Measurements from ENCODE around the gene L3MBTL4. TPM values are rescaled to one million over a fixed set of nuclear protein-coding genes. Genes with fewer than 3 reads are reported as not detected.
"Not testable (repeated sequence)": the region's sequence is repeated elsewhere in the genome, so short reads cannot be mapped to it uniquely, and the experiment has no call there.

L3MBTL4 gene
- total RNA-seq, 1 donor from 2014 or later, result 1.3 TPM

DNA sequence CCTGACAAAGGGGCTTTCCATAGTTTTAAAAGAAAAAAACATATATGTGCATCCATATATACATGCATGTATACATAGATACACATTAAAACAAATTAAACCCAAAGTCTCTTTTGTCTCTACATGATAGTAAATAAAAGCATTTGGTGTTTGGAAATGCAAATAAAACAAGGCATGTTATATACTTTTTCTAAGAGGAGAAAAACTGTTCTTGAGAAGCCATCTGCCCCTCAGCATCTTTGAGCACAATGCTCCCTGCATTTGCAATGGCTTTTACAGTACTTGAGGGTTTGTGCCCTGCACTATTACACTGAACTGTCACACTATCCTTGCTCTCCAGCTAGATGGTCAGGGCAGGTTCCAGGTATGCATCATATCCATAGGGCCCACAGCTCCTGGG lies 210.2 kb downstream of the L3MBTL4 start:
- no peak for DNase-seq (ENCODE audit: extremely low read depth, low read depth, low spot score)

DNA sequence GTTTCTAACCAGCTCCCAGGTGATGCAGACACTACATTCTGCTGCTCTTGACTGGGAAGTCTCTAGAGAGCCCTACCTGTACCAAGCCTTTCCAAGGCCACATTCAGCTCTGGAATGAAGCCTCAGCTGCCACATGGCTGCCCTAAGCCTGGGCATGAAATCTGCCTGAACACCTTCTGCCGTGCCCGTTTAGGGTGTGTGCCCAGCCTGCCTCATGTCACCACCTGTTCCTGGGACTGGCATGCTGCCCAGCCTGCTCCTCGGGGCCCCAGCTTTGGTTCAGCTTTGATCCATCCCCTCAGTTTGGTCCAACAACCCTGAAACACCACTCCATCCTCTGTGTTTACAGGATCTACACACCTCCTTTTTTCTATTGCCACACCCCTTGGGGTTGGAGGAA lies 210.9 kb downstream of the L3MBTL4 start:
- DNase-seq (ENCODE audit: extremely low read depth, low read depth, low spot score), result no peak

GRCh38 chr18:6202861-6203260 lies 211.8 kb downstream of the L3MBTL4 start:
- no peak for DNase-seq (ENCODE audit: extremely low read depth, low read depth, low spot score)

DNA sequence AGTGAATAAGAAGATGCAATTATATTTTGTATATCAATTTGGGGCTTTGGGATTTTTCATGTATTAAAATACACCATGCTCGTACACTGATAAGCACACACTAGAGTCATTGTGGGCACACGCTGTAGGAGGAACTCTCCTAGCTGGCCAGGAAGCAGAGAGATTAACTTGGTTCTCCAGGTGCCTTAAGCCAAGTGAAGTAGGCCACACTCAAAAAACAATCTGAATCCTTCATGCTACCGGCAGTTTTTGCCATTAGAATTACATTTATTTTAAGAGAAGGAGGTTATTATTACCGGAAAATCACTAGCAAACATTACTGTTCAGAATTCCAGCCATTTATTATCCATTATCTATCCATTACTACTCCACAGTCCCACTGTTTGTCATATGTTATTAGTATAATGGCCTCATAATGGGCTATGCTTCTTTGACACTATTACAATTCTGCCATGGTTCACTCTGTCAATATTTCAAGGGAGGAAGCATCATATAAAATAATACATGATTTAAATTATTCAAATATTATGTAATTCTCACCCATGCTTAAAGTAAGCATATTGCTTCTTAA lies 214.4 kb downstream of the L3MBTL4 start:
- no peak for DNase-seq (ENCODE audit: extremely low read depth, low read depth, low spot score)

DNA sequence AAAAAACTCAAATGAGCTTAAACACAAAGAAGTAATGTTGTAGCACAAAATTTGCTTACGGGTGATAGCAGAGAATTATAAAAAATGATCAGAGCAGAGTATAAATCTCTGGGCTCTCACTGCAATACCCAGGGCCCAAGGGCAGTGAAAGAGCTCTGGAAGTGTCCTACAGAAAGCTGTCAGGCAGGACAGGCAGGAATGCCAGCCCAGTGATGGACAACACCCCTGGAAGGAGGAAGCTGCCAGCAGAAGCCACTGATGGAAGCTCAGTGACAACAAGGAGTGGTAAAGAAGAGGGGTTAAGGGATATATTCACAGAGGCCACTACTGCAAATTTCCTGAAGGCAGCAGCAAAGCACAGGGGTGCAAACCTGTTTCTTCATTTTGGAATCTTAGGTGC lies 214.9 kb downstream of the L3MBTL4 start:
- DNase-seq (ENCODE audit: extremely low read depth, low read depth, low spot score), result no peak

DNA sequence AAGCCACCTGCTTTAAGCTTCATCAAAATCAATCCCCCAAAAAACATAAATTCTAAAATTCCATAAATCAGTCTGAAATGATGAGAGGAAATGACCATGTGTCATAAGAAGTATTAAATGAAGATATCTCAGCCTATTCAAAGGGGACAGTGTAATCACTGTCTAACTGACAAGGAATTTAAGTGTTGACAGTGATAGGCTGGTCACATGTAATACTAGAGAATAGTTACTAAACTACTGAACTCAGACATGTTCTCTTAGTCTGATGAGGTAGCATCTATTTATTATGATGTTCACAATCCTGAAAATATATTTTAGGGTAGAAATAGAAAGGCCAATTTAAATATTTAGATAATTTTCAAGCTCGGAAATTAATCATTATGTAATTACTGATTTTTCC lies 216.1 kb downstream of the L3MBTL4 start:
- DNase-seq (ENCODE audit: extremely low read depth, low read depth, low spot score), result no peak

GRCh38 chr18:6194640-6195039 lies 220.1 kb downstream of the L3MBTL4 start:
- no peak for DNase-seq (ENCODE audit: extremely low read depth, low read depth, low spot score)

DNA sequence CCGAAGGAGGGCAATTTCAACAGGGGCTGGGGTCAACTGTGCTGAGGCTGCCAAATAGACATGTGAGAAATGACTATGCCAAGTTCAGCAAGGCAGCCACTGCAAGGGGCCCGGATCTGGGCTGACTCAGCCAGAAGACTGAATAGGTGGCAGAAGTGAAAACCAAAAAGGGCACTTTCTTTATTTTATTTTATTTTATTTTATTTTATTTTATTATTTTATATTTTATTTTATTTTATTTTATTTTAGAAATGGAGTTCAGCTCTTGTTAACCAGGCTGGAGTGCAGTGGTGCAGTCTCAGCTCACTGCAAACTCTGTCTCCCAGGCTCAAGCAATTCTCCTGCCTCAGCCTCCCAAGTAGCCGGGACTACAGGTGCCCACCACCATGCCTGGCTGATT lies 228.9 kb downstream of the L3MBTL4 start:
- DNase-seq (ENCODE audit: extremely low read depth, low read depth, low spot score), result not testable (repeated sequence)

DNA sequence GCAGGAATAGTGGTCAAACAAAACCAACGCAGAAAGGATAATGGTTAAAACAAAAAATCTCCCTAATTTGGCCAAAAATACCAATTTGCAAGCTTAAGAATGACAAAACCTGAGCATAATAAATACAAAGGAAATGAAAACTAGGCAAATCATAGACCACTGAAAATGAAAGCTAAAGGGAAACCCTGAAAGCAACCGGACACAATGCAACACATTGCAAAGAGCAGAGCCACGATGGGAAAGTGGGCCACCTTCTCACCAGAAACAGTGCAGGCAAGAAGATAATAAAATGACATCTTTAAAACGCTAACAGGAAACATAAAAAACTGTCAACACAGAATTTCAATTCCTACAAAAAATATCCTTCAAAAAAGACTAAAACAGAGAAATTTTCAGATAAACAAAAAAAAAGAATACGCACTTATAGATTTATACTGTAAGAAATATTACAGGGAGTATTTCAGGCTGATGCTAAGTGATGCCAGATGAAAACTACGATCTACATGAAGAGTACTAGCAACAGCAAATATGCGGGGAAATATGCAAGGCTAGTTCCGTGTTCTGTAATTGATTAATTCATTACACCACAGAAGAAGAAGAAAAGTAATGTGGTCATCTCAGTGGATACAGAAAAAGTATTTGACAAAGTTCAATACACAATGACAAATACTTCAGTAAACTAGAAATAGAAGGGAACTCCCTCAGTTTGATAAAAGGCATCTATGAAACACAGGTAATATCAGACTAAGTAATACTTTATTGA lies 239.5 kb downstream of the L3MBTL4 start:
- DNase-seq (ENCODE audit: extremely low read depth, low read depth, low spot score), result no peak

DNA sequence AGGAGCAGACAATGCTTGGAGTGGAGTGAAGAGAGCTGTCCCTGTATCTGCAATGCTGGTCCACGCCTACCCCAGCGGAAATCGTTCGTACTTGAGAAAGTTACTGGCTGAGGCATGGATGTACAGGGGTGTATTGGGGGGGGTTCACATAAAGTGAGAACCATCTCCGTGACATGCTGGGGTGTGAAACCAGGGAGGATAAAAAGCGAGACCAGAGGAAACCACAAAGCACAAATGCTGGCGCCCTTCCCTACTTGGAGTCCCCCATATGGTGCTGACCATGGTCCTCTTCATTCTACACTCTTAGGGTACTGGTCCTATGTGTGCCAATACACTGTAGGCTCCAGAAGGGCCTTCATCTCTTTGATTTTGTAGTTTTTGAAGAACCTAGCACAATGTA lies 244.1 kb downstream of the L3MBTL4 start:
- no peak for DNase-seq (ENCODE audit: extremely low read depth, low read depth, low spot score)

DNA sequence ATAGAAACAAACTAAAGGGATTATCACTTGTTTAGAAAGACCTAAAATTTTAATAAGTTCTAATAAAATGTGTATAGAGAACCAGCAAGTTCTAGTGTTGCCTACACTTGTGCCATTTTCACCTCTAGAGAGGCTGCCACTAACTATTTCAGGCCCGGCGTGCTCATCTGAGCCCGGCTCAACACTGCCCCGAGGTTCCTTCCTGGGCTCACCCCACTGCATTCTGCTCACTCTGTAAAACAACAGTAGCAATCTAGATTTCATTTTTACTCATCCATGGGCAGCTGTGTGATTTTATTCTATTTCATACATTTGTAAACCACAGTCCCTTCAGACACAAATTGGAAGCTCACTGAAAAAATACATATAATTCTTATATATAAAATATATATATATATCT lies 253.2 kb downstream of the L3MBTL4 start:
- DNase-seq (ENCODE audit: extremely low read depth, low read depth, low spot score), result no peak

GRCh38 chr18:6159426-6159825 lies 255.3 kb downstream of the L3MBTL4 start:
- no peak for DNase-seq (ENCODE audit: extremely low read depth, low read depth, low spot score)

GRCh38 chr18:6158958-6159357 lies 255.8 kb downstream of the L3MBTL4 start:
- no peak for DNase-seq (ENCODE audit: extremely low read depth, low read depth, low spot score)

DNA sequence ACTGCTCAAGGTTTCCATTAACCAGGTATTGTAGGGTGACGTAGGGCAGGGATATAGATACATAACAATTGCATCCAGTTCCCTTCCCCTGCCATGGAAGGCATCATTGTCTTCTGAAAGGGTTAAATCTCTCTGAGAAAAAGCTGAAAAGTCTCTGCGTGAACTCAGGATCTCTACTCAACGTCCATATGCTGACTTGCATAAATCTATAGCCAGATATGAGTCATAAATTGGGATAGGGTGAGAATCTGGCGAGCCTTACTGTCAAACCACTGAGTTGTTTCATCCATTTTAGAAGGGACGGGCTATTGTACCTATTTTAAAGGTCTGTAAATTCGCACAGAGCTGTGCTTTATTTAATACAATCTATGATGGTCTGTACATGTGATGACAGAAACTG lies 258.3 kb downstream of the L3MBTL4 start:
- no peak for DNase-seq (ENCODE audit: extremely low read depth, low read depth, low spot score)

DNA sequence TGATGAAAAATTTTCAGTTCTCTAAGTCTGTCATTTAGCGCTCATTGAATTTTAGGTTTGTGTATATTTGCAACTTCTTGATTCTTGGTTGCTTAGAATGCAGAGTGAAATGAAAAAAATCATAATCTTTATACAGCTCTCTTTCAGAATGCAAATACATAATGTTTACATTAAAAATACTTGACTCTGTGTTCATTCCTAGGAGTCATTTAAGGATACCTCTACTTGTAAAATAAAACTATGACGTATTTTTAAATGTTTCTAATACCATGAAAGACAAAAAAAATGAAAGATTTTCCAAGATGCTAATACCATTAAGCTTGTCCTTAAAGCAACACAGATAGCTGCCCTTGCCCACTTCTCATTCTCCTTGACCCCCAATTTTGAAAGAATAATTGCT lies 259.0 kb downstream of the L3MBTL4 start:
- no peak for DNase-seq (ENCODE audit: extremely low read depth, low read depth, low spot score)

DNA sequence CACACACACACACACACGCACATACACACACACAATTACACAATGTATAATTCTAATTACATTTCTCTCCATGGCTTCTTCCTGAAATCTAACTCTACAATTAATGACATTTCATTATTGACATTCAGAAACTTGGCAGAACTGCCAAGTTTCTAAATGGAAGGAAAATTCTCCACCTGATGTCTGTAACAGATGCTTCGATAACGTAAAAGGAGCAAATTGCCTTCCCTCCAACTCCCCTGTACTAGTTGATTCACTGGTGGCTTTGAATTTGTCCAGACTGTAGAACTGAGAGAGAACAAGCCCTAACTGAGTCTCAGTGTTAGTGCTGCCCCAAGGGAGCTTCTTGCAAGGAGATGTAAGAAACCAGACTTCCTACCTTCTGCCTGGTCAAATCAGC lies 264.3 kb downstream of the L3MBTL4 start:
- no peak for DNase-seq (ENCODE audit: extremely low read depth, low read depth, low spot score)

DNA sequence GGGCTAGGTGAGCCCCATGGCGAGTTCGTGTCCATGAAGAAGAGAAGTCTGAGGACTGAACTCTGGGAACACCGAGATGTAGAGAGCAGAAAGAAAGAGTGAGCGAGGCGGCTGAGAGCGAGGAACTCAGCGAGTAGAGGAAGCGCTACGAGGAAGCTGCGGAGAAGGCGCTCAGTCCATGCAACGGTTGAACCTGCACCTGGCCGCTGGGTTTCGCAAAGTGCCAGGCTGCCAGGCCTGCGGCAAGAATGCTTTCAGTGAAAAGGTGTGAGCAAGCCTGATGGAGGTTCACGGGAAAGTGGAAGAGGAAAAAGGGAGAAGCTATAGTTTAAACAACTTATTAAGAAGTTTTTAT lies 268.4 kb downstream of the L3MBTL4 start:
- DNase-seq (ENCODE audit: extremely low read depth, low read depth, low spot score), result no peak

DNA sequence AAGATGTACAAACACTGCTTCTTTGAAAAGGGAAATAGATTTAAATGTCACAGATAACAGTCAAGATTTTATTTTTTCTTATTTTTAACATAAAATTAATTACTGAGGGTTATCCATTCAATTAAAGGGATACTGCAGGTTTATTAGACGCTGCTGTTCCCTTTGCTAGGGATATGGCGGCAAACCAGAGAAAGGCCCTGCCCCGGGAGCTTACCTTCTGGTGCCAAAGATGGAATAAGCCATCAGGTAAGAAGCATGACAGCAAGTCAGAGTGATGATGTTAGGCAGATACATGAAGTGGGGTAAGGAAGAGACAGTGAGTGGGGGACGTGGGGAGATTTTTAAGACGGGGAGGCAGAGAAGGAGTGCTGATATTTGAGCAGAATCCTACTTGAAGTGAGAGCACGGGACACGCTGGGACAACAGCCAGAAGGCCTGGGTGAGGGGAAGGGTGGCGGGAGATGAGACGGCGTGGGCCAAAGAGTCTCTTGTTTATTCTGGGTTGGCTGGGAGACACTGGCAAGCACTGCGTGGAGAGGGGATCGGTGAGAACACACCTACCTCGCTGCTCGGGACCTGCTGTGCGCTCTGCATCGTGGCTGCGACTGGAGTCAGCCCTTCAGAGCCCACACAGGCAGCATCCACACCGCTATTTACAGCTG lies 268.9 kb downstream of the L3MBTL4 start:
- DNase-seq (ENCODE audit: extremely low read depth, low read depth, low spot score), result no peak

DNA sequence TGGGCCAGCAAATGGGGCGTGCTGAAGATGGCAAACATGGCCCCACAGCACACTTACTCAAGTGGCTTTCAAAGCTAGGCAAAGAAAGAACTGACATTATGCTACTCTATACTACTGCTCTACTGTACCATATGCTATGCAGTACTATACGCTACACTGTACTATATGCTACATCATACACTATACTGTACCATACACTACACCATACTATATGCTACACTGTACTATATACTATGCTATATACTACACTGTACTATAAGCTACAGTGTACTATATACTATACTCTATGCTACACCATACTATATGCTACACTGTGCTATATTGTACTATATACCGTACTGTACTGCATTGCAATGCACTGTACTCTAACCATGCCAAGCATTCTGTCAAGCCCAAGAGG lies 275.7 kb downstream of the L3MBTL4 start:
- no peak for DNase-seq (ENCODE audit: extremely low read depth, low read depth, low spot score)

DNA sequence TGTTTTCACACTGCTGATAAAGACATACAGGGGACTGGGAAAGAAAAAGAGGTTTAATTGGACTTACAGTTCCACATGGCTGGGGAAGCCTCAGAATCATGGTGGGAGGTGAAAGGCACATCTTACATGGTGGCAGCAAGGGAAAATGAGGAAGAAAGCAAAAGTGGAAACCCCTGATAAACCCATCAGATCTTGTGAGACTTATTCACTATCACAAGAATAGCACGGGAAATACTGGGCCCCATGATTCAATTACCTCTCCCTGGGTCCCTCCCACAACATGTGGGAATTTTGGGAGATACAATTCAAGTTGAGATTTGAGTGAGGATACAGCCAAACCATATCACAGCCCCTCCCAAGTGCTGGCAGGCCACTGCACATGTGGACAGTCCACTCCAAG lies 278.8 kb downstream of the L3MBTL4 start:
- not testable (repeated sequence) for DNase-seq (ENCODE audit: extremely low read depth, low read depth, low spot score)

- not testable (repeated sequence) for DNase-seq (ENCODE audit: extremely low read depth, low read depth, low spot score)
These were observed 279.7 kb downstream of the L3MBTL4 start for GRCh38 chr18:6135029-6135428.

DNA sequence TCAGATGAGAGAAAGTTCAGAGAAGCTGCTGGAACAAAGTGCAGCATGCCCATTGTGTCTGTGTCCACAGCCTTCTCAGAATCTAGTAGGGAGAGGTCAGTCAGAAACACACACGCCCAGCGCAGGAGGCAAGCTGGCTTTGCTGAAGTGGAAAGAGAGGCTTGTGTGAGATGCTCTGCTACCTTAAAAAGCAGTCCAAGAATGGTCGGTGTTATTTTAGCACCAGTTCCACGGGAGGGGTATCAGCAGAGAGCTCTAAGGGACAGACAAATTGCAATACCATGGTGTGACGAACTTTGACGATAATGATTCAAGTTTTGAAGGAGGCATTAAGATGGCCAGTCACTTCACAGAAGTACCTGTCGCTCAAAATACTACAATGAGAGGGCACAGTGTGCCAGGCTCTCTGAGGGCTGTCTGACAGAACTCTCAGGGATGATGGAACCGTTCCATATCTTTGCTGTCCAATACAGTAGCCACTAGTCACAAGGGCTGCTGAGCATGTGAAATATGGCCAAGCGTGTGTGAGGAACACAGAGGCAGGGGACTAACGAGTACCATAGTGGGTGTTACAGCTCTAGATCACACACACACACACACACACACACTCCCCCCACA lies 281.9 kb downstream of the L3MBTL4 start:
- DNase-seq (ENCODE audit: extremely low read depth, low read depth, low spot score), result no peak

Measured in glomerular endothelial cell (primary cell).